GM10248 (cell line): ENCODE results near the gene OSTF1.

Source experiments
- CTCF ChIA-PET: fragments of 300-600 bp; sonication (Branson Sonifier 250); formaldehyde crosslinking; extraction: SDS; loops from one replicate; lab custom pipeline; 2021; ENCODE audit warnings: antibody characterized with exemption; lab: Yijun Ruan, JAX
- POLR2A ChIA-PET: fragments of 350-650 bp; sonication (Branson Sonifier 250); formaldehyde crosslinking; extraction: SDS; loops from one replicate; lab custom pipeline; 2020; ENCODE audit warnings: antibody characterized with exemption; lab: Yijun Ruan, JAX
- DNase-seq: peaks from one replicate; pipeline ENCODE4 v3.0.0; 2012; ENCODE audit errors: extremely low spot score
- TF ChIP-seq, protein P1 (sequence below): IDR thresholded peaks from 2 replicates; pipeline ENCODE4 v1.5.1; 2012; ENCODE audit warnings: mild to moderate bottlenecking, low read depth; ENCODE audit errors: extremely low read depth, missing control alignments, control extremely low read depth

The OSTF1 gene

GRCh38 chr9:75065510-75065909 lies 22.8 kb upstream of the OSTF1 start:
- ChIA-PET CTCF (interaction anchor here (1.3 to 5.3 kb wide), 3 partner anchors 26 to 292 kb away, joined by 3 to 35 read pairs (median 3); no protein-coding TSS in a partner anchor), POLR2A (no interaction called here)
- TF ChIP-seq, protein P1, sequence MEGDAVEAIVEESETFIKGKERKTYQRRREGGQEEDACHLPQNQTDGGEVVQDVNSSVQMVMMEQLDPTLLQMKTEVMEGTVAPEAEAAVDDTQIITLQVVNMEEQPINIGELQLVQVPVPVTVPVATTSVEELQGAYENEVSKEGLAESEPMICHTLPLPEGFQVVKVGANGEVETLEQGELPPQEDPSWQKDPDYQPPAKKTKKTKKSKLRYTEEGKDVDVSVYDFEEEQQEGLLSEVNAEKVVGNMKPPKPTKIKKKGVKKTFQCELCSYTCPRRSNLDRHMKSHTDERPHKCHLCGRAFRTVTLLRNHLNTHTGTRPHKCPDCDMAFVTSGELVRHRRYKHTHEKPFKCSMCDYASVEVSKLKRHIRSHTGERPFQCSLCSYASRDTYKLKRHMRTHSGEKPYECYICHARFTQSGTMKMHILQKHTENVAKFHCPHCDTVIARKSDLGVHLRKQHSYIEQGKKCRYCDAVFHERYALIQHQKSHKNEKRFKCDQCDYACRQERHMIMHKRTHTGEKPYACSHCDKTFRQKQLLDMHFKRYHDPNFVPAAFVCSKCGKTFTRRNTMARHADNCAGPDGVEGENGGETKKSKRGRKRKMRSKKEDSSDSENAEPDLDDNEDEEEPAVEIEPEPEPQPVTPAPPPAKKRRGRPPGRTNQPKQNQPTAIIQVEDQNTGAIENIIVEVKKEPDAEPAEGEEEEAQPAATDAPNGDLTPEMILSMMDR = no peak
- DNase-seq = no peak

GRCh38 chr9:75067894-75068293 lies 20.4 kb upstream of the OSTF1 start:
- no peak for DNase-seq
- TF ChIP-seq, protein P1 = no peak
- ChIA-PET POLR2A (no interaction called here), CTCF (interaction anchor here (0.9 to 5.3 kb wide), 6 partner anchors 12 to 294 kb away, joined by 3 to 35 read pairs (median 4); no protein-coding TSS in a partner anchor)

DNA sequence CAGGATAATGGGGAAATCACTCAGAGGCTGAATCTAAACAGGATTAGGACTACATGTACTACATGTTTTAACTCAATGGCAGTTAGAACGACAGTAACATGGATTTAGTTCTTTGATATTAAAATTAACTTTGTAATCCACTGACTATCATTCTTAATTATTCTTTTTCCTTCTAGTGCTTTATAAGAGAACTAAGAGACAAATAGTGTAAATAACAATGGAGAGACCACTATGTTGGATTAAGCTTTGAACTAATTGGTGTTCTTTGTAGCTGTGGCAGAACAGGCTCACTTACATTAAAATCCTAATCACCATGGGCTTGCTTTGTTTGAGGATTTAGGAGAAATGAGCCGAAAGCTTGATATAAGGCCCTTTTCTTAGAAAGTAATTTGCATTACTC lies 19.1 kb upstream of the OSTF1 start:
- no peak for DNase-seq
- TF ChIP-seq, protein P1 = no peak
- ChIA-PET CTCF (interaction anchor here (2.0 kb wide), 1 partner anchor 293 kb away, joined by 5 read pairs; no protein-coding TSS in a partner anchor), POLR2A (no interaction called here)

DNA sequence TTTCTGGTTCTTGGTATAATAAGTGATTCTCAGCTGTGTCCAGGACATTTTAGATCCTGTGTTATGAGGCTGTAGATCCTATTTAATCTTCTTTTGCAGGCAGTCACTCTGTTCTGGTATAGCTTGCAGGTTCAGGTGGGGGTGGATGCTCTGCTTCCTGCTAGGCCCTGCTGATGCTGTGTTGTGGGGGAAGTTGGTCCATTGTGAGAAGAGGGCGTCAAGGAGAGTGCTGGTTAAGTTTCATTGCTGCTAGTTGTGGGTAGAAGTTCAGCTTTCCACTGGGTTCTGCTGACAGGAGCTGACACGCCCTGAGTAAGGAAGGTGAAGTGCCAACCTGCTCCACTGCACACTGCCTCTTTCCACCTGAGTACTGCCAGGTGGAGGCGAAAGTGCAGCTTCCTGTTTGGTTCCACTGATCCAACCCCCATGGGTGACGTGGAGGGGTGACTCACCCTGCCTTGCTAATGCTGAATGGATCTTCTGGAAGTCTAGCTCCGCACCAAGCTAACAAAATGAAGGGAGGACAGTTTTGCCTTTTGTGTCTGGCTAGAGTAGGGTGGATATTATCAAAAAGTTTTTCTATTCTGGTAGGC lies 16.7 kb upstream of the OSTF1 start:
- no peak for DNase-seq
- CTCF ChIA-PET = interaction anchor here (0.9 to 1.8 kb wide), 5 partner anchors 9 to 297 kb away, joined by 3 to 6 read pairs (median 5); partner anchors contain the start of gene CARNMT1
- POLR2A ChIA-PET = no interaction called here
- TF ChIP-seq, protein P1 = no peak

GRCh38 chr9:75072895-75073294 lies 15.4 kb upstream of the OSTF1 start:
- no peak for DNase-seq
- POLR2A ChIA-PET = no interaction called here
- TF ChIP-seq, protein P1 = no peak
- CTCF ChIA-PET = interaction anchor here (0.9 to 5.9 kb wide), 4 partner anchors 8 to 298 kb away, joined by 3 to 112 read pairs (median 3); partner anchors contain the start of gene CARNMT1

DNA sequence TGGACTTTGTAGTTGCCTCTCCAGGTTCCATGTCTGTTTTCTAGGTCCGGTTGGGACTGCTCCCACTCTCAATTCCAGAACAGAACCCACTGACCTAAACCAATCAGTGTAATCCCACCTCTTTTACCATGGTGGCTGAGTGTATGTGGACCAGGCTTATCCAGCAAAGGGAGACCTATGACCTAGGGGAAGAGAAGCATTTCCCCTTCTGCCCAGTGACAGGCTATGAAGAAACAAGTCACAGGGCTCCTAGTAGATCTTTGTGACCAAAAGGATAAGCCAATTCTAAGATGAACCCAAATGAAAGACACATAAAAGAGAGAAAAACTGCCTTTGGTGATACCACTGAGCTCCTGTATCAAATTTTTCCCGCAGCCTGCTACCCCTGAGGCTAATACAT lies 6.7 kb upstream of the OSTF1 start:
- TF ChIP-seq, protein P1 = no peak
- CTCF ChIA-PET = interaction anchor here (3.5 kb wide), 1 partner anchor 307 kb away, joined by 25 read pairs; no protein-coding TSS in a partner anchor
- no peak for DNase-seq
- POLR2A ChIA-PET = no interaction called here
